ENCODE results near the gene KLRF1. TPM values are rescaled to one million over a fixed set of nuclear protein-coding genes. Genes with fewer than 3 reads are reported as not detected.

The KLRF1 gene, protein sequence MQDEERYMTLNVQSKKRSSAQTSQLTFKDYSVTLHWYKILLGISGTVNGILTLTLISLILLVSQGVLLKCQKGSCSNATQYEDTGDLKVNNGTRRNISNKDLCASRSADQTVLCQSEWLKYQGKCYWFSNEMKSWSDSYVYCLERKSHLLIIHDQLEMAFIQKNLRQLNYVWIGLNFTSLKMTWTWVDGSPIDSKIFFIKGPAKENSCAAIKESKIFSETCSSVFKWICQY
- total RNA-seq: not detected

DNA sequence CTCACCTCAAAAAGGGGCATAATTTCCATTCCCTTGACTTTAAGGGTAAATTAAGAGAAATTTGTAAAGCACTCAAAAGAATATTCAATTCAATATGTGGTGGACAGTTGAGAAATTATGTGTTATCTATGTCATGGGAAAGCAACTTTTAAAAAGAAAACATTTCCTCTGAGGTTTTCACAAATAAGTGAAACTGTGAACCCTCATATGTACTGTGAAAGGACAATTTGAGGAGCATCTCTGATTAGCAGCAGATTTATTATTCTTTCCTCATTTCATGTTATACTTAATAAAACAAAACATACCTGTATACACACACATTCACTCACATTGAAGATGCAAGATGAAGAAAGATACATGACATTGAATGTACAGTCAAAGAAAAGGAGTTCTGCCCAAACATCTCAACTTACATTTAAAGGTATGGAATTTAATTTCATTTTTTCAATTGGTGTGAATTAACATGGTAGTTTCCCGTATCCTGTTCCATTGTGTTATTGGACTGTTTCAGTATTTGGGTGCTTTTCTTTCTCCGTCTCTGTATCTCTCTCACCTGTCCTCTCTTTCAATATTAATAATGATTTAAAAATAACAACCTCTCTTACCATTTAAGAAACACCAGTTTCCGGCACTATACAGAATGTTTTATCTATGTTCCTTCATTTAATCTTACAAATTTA lies at the start of gene KLRF1:
Gene KLRF1, plus strand, starts transcription at position 273 of the 680 bp plus-strand sequence. Its CDS starts 64 bp downstream, at position 337.
- H3K27ac ChIP-seq: no peak within 1 kb of the TSS
- H3K4me3 ChIP-seq: no peak within 1 kb of the TSS
- no peaks in the 10 kb centered on the region for H3K9me3 ChIP-seq
- TF ChIP-seq POLR2AphosphoS5 (IDR thresholded peaks at IDR 0.05) (no peak), EP300 (IDR thresholded peaks at IDR 0.05) (no peak), CTCF (IDR thresholded peaks at IDR 0.05) (no peak), POLR2A (IDR thresholded peaks at IDR 0.05) (no peak)
- H3K27me3 ChIP-seq: no peaks in the 10 kb centered on the region
- H3K36me3 ChIP-seq: no peaks in the 10 kb centered on the region
- no peak for ATAC-seq
- 65 to 95% methylated on average over 3 of the region's 3 CpGs for WGBS, 2 donors (ENCODE audit: low coverage in 1 of 2)
- H3K4me1 ChIP-seq: no peaks in the 10 kb centered on the region

DNA sequence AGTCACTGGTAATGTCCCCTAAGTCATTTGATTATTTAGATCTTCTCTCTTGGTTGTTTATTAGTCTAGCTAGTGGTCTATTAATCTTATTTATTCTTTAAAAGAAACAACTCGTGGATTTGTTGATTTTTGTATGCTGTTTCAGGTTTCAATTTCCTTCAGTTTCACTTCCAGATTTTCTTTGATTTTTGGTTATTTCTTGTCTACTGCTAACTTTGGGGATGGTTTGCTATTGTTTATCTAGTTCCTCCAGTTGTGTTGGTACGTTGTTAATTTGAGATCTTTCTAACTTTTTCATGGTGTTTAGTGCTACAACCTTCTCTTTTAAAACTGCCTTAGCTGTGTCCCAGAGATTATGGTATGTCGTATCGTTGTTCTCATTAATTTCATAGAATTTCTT lies 48.1 kb upstream of the KLRF1 start:
- WGBS, 2 donors (ENCODE audit: low coverage in 1 of 2): 14 to 61% methylated on average over 1 to 4 of the region's 4 CpGs
- Histone ChIP-seq H3K27ac (no peak overlapping the region), H3K4me3 (no peak overlapping the region), H3K4me1 (no peaks in the 10 kb centered on the region), H3K9me3 (no peaks in the 10 kb centered on the region), H3K36me3 (no peaks in the 10 kb centered on the region), H3K27me3 (no peaks in the 10 kb centered on the region)
- no peak for ATAC-seq
- TF ChIP-seq CTCF (IDR thresholded peaks at IDR 0.05) (no peak), EP300 (IDR thresholded peaks at IDR 0.05) (no peak), POLR2AphosphoS5 (IDR thresholded peaks at IDR 0.05) (no peak), POLR2A (IDR thresholded peaks at IDR 0.05) (no peak)

DNA sequence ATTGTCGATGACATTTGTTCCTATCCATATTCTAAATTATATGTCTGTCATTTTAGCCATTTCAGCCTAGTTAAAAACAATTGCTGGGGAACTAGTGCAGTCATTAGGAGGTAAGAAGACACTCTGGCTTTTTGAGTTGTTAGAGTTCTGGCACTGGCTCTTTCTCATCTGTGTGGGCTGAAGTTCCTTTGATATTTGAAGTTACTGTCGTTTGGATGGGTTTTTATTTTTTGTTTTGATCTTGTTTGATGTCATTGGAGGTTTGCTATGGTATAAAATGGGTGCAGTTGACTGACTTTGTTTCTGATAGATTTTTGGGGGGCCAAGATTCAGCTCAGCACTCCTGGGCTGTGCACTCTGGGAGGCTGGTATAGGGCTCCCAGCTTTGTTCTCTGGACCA lies 45.9 kb upstream of the KLRF1 start:
- Histone ChIP-seq H3K9me3 (no peaks in the 10 kb centered on the region), H3K27me3 (no peaks in the 10 kb centered on the region), H3K4me3 (no peak overlapping the region), H3K36me3 (no peaks in the 10 kb centered on the region), H3K27ac (no peak overlapping the region), H3K4me1 (no peaks in the 10 kb centered on the region)
- WGBS, 2 donors (ENCODE audit: low coverage in 1 of 2): 88 to 94% methylated on average over 2 of the region's 2 CpGs
- no peak for ATAC-seq
- TF ChIP-seq POLR2AphosphoS5 (IDR thresholded peaks at IDR 0.05) (no peak), EP300 (IDR thresholded peaks at IDR 0.05) (no peak), CTCF (IDR thresholded peaks at IDR 0.05) (no peak), POLR2A (IDR thresholded peaks at IDR 0.05) (no peak)

GRCh38 chr12:9782547-9783382 lies 44.5 kb upstream of the KLRF1 start:
- H3K4me3 ChIP-seq: no peak overlapping the region
- H3K27me3 ChIP-seq: no peaks in the 10 kb centered on the region
- TF ChIP-seq POLR2AphosphoS5 (IDR thresholded peaks at IDR 0.05): no peak
- TF ChIP-seq EP300 (IDR thresholded peaks at IDR 0.05): no peak
- no peak for TF ChIP-seq CTCF (IDR thresholded peaks at IDR 0.05)
- TF ChIP-seq POLR2A (IDR thresholded peaks at IDR 0.05): no peak
- H3K36me3 ChIP-seq: no peaks in the 10 kb centered on the region
- no peak overlapping the region for H3K27ac ChIP-seq
- ATAC-seq: no peak
- no peaks in the 10 kb centered on the region for H3K4me1 ChIP-seq
- 60% methylated on average over 4 to 5 of the region's 7 CpGs for WGBS, 2 donors (ENCODE audit: low coverage in 1 of 2)
- no peaks in the 10 kb centered on the region for H3K9me3 ChIP-seq

Data from gastroesophageal sphincter (tissue), 4 donors.